Measurements from ENCODE around the gene PELI3.
"Not testable (repeated sequence)": the region's sequence is repeated elsewhere in the genome, so short reads cannot be mapped to it uniquely, and the experiment has no call there.

Gene PELI3

DNA sequence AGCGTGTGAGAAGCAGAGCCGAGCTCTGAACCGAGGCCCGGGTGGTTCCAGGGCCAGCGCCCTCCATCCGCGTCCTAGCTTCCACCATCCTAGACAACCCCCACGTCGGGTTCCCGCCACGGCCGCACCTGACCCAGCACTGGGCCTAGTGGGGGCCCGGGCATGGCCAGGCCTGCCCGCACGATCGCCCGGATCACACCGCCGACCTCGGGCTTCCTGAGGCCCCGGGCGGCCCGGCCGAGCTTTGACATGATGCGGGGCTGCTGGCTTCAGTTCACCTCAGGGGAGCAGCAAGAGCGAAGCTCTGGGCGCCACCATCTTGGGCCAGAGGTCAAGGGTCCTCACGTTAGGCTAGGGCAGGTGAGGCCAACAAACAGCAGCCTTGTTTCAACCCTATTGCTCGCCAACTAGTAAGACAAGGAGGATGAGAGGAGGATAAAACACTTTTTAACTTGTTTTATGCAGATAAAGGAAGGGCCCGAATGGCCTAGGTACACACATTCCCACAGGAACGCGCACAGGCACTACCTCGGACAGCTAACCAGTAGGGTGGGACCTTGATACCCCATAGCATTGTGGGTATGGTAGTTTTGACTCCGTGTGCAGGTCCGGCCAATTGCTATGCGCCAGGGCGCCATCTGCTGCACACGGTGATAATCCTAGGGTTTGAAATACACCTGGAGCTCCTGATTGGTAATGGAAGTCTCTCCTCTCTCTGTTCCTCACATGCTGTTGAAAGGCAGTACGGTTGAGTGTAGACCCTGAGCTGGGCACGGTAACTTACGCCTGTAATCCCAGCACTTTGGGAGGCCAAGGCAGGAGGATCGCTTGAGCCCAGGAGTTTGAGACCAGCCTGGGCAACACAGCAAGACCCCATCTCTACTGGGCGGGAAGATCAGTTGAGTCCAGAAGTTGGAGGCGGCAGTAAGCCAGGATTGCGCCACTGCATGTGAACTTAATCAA, 27.9 kb upstream of the PELI3 start, which contains the start of gene MRPL11:
MRPL11 (minus strand) TSS at position 345 of the 963 bp plus-strand sequence; CDS start at position 251, 94 bp downstream.
- DNase-seq (ENCODE audit: low spot score), result peak; percentile 84
- TF ChIP-seq, protein P1, sequence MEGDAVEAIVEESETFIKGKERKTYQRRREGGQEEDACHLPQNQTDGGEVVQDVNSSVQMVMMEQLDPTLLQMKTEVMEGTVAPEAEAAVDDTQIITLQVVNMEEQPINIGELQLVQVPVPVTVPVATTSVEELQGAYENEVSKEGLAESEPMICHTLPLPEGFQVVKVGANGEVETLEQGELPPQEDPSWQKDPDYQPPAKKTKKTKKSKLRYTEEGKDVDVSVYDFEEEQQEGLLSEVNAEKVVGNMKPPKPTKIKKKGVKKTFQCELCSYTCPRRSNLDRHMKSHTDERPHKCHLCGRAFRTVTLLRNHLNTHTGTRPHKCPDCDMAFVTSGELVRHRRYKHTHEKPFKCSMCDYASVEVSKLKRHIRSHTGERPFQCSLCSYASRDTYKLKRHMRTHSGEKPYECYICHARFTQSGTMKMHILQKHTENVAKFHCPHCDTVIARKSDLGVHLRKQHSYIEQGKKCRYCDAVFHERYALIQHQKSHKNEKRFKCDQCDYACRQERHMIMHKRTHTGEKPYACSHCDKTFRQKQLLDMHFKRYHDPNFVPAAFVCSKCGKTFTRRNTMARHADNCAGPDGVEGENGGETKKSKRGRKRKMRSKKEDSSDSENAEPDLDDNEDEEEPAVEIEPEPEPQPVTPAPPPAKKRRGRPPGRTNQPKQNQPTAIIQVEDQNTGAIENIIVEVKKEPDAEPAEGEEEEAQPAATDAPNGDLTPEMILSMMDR (IDR thresholded peaks at IDR 0.05), result peak; percentile 58
- H3K4me3 ChIP-seq, result peak within 1 kb of the TSS; percentile 80
- peak within 1 kb of the TSS; percentile 76 to 80 for H3K27ac ChIP-seq

GRCh38 chr11:66440101-66440939, 26.4 kb upstream of the PELI3 start:
- H3K4me3 ChIP-seq, H3K27ac ChIP-seq: not testable (repeated sequence)

DNA sequence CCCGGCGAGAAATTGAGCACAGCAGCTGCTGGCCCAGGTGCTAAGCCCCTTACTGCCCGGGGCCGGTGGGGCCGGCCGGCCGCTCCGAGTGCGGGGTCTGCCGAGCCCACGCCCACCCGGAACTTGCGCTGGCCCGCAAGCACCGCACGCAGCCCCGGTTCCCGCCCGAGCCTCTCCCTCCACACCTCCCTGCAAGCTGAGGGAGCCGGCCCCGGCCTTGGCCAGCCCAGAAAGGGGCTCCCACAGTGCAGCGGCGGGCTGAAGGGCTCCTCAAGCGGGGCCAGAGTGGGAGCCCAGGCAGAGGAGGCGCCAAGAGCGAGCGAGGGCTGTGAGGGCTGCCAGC, 25.8 kb upstream of the PELI3 start:
- DNase-seq (ENCODE audit: low spot score); H3K27ac ChIP-seq; H3K4me3 ChIP-seq: not testable (repeated sequence)

More at GRCh38 chr11:66440101-66440939, 26.4 kb upstream of the PELI3 start:
- DNase-seq (ENCODE audit: low spot score), result not testable (repeated sequence)

DNA sequence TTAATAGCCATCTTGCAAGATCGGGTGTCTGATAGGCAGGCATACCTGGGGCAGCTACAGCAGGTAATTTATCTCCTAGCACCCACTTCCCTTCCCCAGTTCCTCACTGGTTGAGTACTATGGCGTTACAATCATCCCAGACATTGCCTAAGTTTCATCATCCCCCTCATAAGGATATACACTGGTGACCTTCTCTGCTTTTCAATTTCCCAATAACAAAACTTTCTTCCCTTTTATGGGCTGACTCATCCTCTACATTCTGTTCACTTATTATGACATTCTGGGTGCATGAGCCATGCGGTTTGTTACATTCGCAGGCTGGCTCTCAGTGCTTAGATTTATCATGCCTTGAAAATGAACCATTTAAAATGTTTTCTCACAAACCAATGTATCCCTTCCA, 23.1 kb upstream of the PELI3 start:
- DNase-seq (ENCODE audit: low spot score), result no peak
- Histone ChIP-seq H3K4me3 (no peak overlapping the region), H3K27ac (no peak overlapping the region)
- TF ChIP-seq, protein P1 (IDR thresholded peaks at IDR 0.05), result no peak

DNA sequence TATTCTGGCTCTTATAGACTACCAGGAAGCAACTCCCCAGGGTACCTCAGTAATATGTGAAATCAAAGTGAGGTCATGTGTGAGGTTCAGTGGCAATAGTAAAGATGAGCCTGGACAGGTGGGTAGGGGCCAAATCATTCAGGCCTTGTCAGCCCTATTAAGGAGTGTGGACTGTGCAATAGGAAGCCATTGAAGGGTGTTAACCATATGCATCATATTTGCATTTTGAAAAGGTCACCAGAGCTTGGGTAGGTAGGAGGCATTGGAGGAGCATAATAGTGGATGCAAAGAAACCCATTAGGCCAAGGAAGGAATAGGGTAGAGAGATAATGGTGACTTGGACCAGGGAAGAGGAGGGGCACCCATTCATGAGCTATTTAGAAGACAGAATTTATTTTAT, 19.7 kb upstream of the PELI3 start:
- Histone ChIP-seq H3K27ac (no peak overlapping the region), H3K4me3 (no peak overlapping the region)
- TF ChIP-seq, protein P1 (IDR thresholded peaks at IDR 0.05), result no peak
- no peak for DNase-seq (ENCODE audit: low spot score)

DNA sequence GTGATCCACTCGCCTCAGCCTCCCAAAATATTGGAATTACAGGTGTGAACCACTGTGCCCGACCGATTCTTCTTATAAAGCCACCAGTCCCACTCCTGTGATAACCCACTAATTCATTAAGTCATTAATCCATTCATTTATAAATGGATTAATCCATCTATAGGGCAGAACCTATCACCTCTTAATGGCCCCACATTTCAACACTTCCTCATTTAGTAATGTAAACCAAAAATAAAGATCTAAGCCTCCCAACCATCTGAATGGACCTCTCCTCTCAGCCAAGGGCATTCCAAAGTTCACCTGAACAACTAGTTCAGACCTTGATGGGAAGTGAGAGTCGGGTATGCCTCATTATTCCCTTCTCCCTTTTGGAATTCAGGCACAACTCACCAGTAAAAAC, 18.2 kb upstream of the PELI3 start:
- no peak overlapping the region for H3K27ac ChIP-seq
- DNase-seq (ENCODE audit: low spot score), result no peak
- TF ChIP-seq, protein P1 (IDR thresholded peaks at IDR 0.05), result no peak

DNA sequence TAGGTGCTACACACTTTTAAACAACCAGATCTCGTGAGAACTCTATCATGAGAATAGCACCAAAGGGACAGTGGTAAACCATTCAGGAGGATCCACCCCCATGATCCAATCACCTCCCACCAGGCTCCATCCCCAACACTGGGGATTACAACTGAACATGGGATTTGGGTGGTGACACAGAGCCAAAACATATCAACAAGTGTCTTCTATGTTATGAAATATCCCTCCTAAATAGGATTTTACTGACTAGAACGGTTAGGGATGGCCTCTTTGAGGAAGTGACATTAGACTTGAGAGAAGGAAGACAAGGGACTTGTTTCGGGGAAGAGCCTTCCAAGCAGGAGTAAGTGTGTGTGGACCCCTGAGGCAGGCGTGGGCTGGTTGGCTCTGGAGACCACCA, 16.1 kb upstream of the PELI3 start:
- H3K27ac ChIP-seq, result no peak overlapping the region
- TF ChIP-seq, protein P1 (IDR thresholded peaks at IDR 0.05), result no peak
- no peak for DNase-seq (ENCODE audit: low spot score)
- H3K4me3 ChIP-seq, result no peak overlapping the region

More for the DNA sequence above, 18.2 kb upstream of the PELI3 start:
- H3K4me3 ChIP-seq, result no peak overlapping the region

All from coronary artery (tissue), 2 donors.